H1 (cell line): ENCODE measurements around the gene RNF130. TPM values are rescaled to one million over a fixed set of nuclear protein-coding genes. Genes with fewer than 3 reads are reported as not detected.
A peak's percentile ranks its signal among the peaks of the same experiment; 100 is the strongest.

Source experiments
- CTCF ChIA-PET: fragments of 300-600 bp; sonication (Branson Sonifier 250); formaldehyde crosslinking; loops from one replicate; lab custom pipeline; 2021; ENCODE audit not compliant: partially characterized antibody; lab: Charles Lee
- POLR2A ChIA-PET: fragments of 300-600 bp; sonication (Branson Sonifier 250); formaldehyde crosslinking; loops from one replicate; lab custom pipeline; 2021; ENCODE audit warnings: inconsistent platforms; ENCODE audit not compliant: partially characterized antibody; lab: Charles Lee
- DNase-seq, 2 experiments: peaks; one replicate each; pipeline versions ENCODE4 v3.0.0 to v3.0.0-alpha.2; 2010 to 2022; ENCODE audit warnings: low spot score in 2 of 2, low read depth in 1 of 2, mixed read lengths in 1 of 2
- FAIRE-seq: peaks from 2 replicates; lab custom pipeline; 2011; peaks lifted over from hg19 to GRCh38; lab: Jason Lieb, UNC
- H2AFZ ChIP-seq: 2 replicates; pipeline ENCODE4 v1.8.1; 2012; ENCODE audit warnings: low read length, inconsistent platforms
- H2AK5ac ChIP-seq: 2 replicates; pipeline ENCODE4 v1.6.1; 2013; ENCODE audit warnings: low read depth, low read length
- H2BK120ac ChIP-seq: replicated peaks from 2 replicates; pipeline ENCODE3; 2013; ENCODE audit warnings: low read depth, low read length, inconsistent platforms
- H2BK12ac ChIP-seq: 2 replicates; pipeline ENCODE4 v1.6.1; 2013; ENCODE audit warnings: low read depth, low read length
- H2BK15ac ChIP-seq: 2 replicates; pipeline ENCODE4 v1.6.1; 2013; ENCODE audit warnings: low read length
- H2BK20ac ChIP-seq: 2 replicates; pipeline ENCODE4 v1.6.1; 2013; ENCODE audit warnings: low read length
- H2BK5ac ChIP-seq: 2 replicates; pipeline ENCODE4 v1.6.1; 2013; ENCODE audit warnings: low read depth, low read length
- H3K14ac ChIP-seq: 2 replicates; pipeline ENCODE4 v1.6.1; 2013; ENCODE audit warnings: inconsistent platforms; ENCODE audit not compliant: insufficient read length
- H3K18ac ChIP-seq: 2 replicates; pipeline ENCODE4 v1.6.1; 2013; ENCODE audit warnings: low read length; ENCODE audit errors: extremely low read depth
- H3K23ac ChIP-seq: 2 replicates; pipeline ENCODE4 v1.6.1; 2013; ENCODE audit warnings: inconsistent platforms; ENCODE audit not compliant: insufficient read length
- H3K23me2 ChIP-seq: 2 replicates; pipeline ENCODE4 v1.6.1; 2013; ENCODE audit warnings: low read depth, low read length
- H3K27ac ChIP-seq: 2 replicates; pipeline ENCODE4 v1.6.1; 2011; ENCODE audit warnings: low read depth, low read length, inconsistent platforms
- H3K27me3 ChIP-seq, 4 experiments: replicated peaks in 1 of 4; 1 replicate in 1 of 4; 2 replicates in 3 of 4; pipeline versions ENCODE4 v1.6.1 to v1.8.1; 2011 to 2013; ENCODE audit warnings: low read length in 3 of 4, mild to moderate bottlenecking in 3 of 4, inconsistent platforms in 2 of 4, mixed read lengths in 2 of 4, moderate library complexity in 1 of 4; ENCODE audit not compliant: control insufficient read depth in 3 of 4, insufficient read depth in 3 of 4; ENCODE audit errors: extremely low read depth in 1 of 4
- H3K36me3 ChIP-seq, 4 experiments: 2 replicates each; pipeline versions ENCODE4 v1.6.1 to v1.8.1; 2011 to 2013; ENCODE audit warnings: mild to moderate bottlenecking in 4 of 4, low read length in 3 of 4, moderate library complexity in 2 of 4, control low read depth in 1 of 4, inconsistent platforms in 1 of 4; ENCODE audit not compliant: insufficient read depth in 4 of 4, control insufficient read depth in 2 of 4
- H3K4ac ChIP-seq: replicated peaks from 2 replicates; pipeline ENCODE3; 2013; ENCODE audit warnings: low read length, low read depth, mixed read lengths, inconsistent platforms; ENCODE audit not compliant: insufficient read length
- H3K4me1 ChIP-seq, 4 experiments: replicated peaks in 1 of 4; 1 replicate in 1 of 4; 2 replicates in 3 of 4; pipeline versions ENCODE4 v1.6.1 to v1.8.1; 2011 to 2013; ENCODE audit warnings: low read length in 3 of 4, inconsistent platforms in 2 of 4, mixed read lengths in 1 of 4; ENCODE audit not compliant: insufficient read depth in 4 of 4, control insufficient read depth in 3 of 4
- H3K4me2 ChIP-seq, 2 experiments: 2 replicates each; pipeline versions ENCODE4 v1.6.1 to v1.8.1; 2011 to 2013; ENCODE audit warnings: low read depth in 2 of 2, low read length in 2 of 2, control low read depth in 1 of 2, inconsistent platforms in 1 of 2, mild to moderate bottlenecking in 1 of 2; ENCODE audit not compliant: insufficient read depth in 1 of 2
- H3K4me3 ChIP-seq, 4 experiments: fragments of 200-600, 300-600 bp in 1 of 4; sonication (generic), shearing (Covaris generic), sonication (Bioruptor Twin) in 1 of 4; 2 replicates each; pipeline versions ENCODE4 v1.5.1 to v1.8.1; 2011 to 2016; ENCODE audit warnings: low read length in 4 of 4, low read depth in 3 of 4, control low read depth in 2 of 4, inconsistent platforms in 2 of 4, mild to moderate bottlenecking in 2 of 4, mixed read lengths in 1 of 4, moderate library complexity in 1 of 4; ENCODE audit not compliant: insufficient read depth in 2 of 4; ENCODE audit errors: extremely low read depth in 1 of 4
- H3K56ac ChIP-seq: replicated peaks from 2 replicates; pipeline ENCODE3; 2013; ENCODE audit warnings: low read depth, mild to moderate bottlenecking, mixed read lengths, low read length, inconsistent platforms; ENCODE audit not compliant: insufficient read length
- H3K79me1 ChIP-seq: 2 replicates; pipeline ENCODE4 v1.6.1; 2013; ENCODE audit warnings: low read depth, low read length, control low read depth
- H3K79me2 ChIP-seq, 2 experiments: 2 replicates each; pipeline versions ENCODE4 v1.6.1 to v1.8.1; 2012 to 2013; ENCODE audit warnings: low read length in 2 of 2, mild to moderate bottlenecking in 2 of 2, inconsistent platforms in 1 of 2; ENCODE audit not compliant: insufficient read depth in 2 of 2, control insufficient read depth in 1 of 2
- H3K9ac ChIP-seq, 4 experiments: replicated peaks in 1 of 4; 1 replicate in 1 of 4; 2 replicates in 3 of 4; pipeline versions ENCODE4 v1.6.1 to v1.8.1; 2011 to 2013; ENCODE audit warnings: low read depth in 3 of 4, low read length in 3 of 4, control low read depth in 2 of 4, mild to moderate bottlenecking in 2 of 4, moderate library complexity in 2 of 4, inconsistent platforms in 1 of 4; ENCODE audit errors: extremely low read depth in 1 of 4
- H3K9me3 ChIP-seq, 2 experiments: 2 replicates each; pipeline versions ENCODE4 v1.6.1 to v1.8.1; 2012 to 2013; ENCODE audit warnings: mild to moderate bottlenecking in 2 of 2, moderate library complexity in 2 of 2, control low read depth in 1 of 2, inconsistent platforms in 1 of 2, low read depth in 1 of 2, low read length in 1 of 2, mixed read lengths in 1 of 2; ENCODE audit not compliant: insufficient read depth in 2 of 2
- H4K20me1 ChIP-seq, 2 experiments: replicated peaks in 1 of 2; 2 replicates each; pipeline versions ENCODE3 to v1.8.1; 2011 to 2013; ENCODE audit warnings: inconsistent platforms in 2 of 2, low read length in 2 of 2, mild to moderate bottlenecking in 1 of 2; ENCODE audit not compliant: insufficient read depth in 2 of 2, control insufficient read depth in 1 of 2
- H4K5ac ChIP-seq: 2 replicates; pipeline ENCODE4 v1.6.1; 2013; ENCODE audit warnings: low read length, low read depth, mixed read lengths, inconsistent platforms; ENCODE audit not compliant: insufficient read length
- H4K8ac ChIP-seq: 2 replicates; pipeline ENCODE4 v1.8.0; 2013; ENCODE audit warnings: mild to moderate bottlenecking, moderate library complexity, low read length, inconsistent platforms; ENCODE audit not compliant: insufficient read depth; ENCODE audit errors: extremely low read depth
- H4K91ac ChIP-seq: replicated peaks from 2 replicates; pipeline ENCODE3; 2013; ENCODE audit warnings: low read length, mixed read lengths, inconsistent platforms; ENCODE audit not compliant: insufficient read length
- CTBP2 ChIP-seq: IDR thresholded peaks from 2 replicates; pipeline ENCODE4 v1.7.0; 2011; ENCODE audit warnings: borderline replicate concordance, mild to moderate bottlenecking, moderate library complexity, mixed read lengths, low read length; ENCODE audit not compliant: insufficient read depth, insufficient read length
- FOSL1 ChIP-seq: IDR thresholded peaks from 2 replicates; pipeline ENCODE4 v1.6.1; 2011; ENCODE audit warnings: mild to moderate bottlenecking, low read depth, low read length, moderate library complexity; ENCODE audit not compliant: insufficient read depth
- JUND ChIP-seq: IDR thresholded peaks from 2 replicates; pipeline ENCODE4 v1.6.1; 2011; ENCODE audit warnings: mild to moderate bottlenecking, improper control_type of control experiment, low read length
- MAX ChIP-seq: IDR thresholded peaks from 2 replicates; pipeline ENCODE4 v1.6.1; 2012; ENCODE audit warnings: inconsistent platforms
- NANOG ChIP-seq: IDR thresholded peaks from 2 replicates; pipeline ENCODE4 v1.6.1; 2011; ENCODE audit warnings: low read length, low read depth, mild to moderate bottlenecking, inconsistent platforms; ENCODE audit not compliant: insufficient read depth, poor library complexity, severe bottlenecking
- NRF1 ChIP-seq: IDR thresholded peaks from 2 replicates; pipeline ENCODE4 v1.6.1; 2011; ENCODE audit warnings: mild to moderate bottlenecking, low read depth, low read length, improper control_type of control experiment
- RBBP5 ChIP-seq: IDR thresholded peaks from 2 replicates; pipeline ENCODE4 v1.7.1; 2012; ENCODE audit warnings: low read depth, mild to moderate bottlenecking, inconsistent platforms, low read length, moderate library complexity, borderline replicate concordance
- SIN3A ChIP-seq, 2 experiments: IDR thresholded peaks in 1 of 2; conservative IDR thresholded peaks in 1 of 2; 2 replicates each; pipeline ENCODE4 v1.6.1; 2011 to 2012; ENCODE audit warnings: low read length in 2 of 2, improper control_type of control experiment in 1 of 2, low read depth in 1 of 2, mild to moderate bottlenecking in 1 of 2
- SP1 ChIP-seq: IDR thresholded peaks from 2 replicates; pipeline ENCODE4 v1.6.1; 2011; ENCODE audit warnings: low read depth, low read length
- TAF1 ChIP-seq: IDR thresholded peaks from 2 replicates; pipeline ENCODE4 v1.6.1; 2011; ENCODE audit warnings: mild to moderate bottlenecking, low read depth, low read length
- TBP ChIP-seq: IDR thresholded peaks from 2 replicates; pipeline ENCODE4 v1.6.1; 2011; ENCODE audit warnings: low read depth, low read length, improper control_type of control experiment
- TCF12 ChIP-seq: IDR thresholded peaks from 2 replicates; pipeline ENCODE4 v1.6.1; 2011; ENCODE audit warnings: low read depth, mild to moderate bottlenecking, low read length
- WGBS, 2 experiments: shearing (Covaris generic) in 1 of 2; methylation state at CpG; one replicate each; pipeline versions ENCODE4 v1.1.6 to v1.1.7; 2013 to 2015; ENCODE audit warnings: low lambda C conversion rate in 2 of 2, mixed read lengths in 2 of 2, inconsistent platforms in 1 of 2, low coverage in 1 of 2, missing lambda C conversion rate in 1 of 2; ENCODE audit not compliant: insufficient replicate concordance in 2 of 2, insufficient coverage in 1 of 2, insufficient read length in 1 of 2; ENCODE audit errors: extremely low coverage in 1 of 2, missing lambda C conversion rate in 1 of 2; 5-methylcytosine and 5-hydroxymethylcytosine counted together
- polyA plus RNA-seq, 7 experiments: library from polyadenylated mRNA; depleted of rRNA in 3 of 7; stranded (reverse) in 5 of 7; unstranded in 2 of 7; fragments of >200 nt in 5 of 7; fragments of 200-250 nt in 2 of 7; gene quantifications; 1 replicate in 5 of 7; 2 replicates in 1 of 7; 4 replicates in 1 of 7; pipeline versions ENCODE4 v1.2.1 to v1.2.3, GENCODE V29; 2011 to 2013; ENCODE audit warnings: missing spikeins in 2 of 7, mixed read lengths in 2 of 7
- total RNA-seq: library from RNA; stranded (reverse); fragmentation: NEBNext Ultra II Directional; extraction: Animal tissue kit (Norgen Biotek cat#: 25700); gene quantifications from 2 replicates; pipeline ENCODE4 v1.2.1, GENCODE V29; 2021

Gene RNF130
- total and polyA plus RNA-seq, 2 of the 8 experiments (the other 6 are each of a cell fraction or from before 2014, with no cell fraction given): 65.1 to 70.0 TPM

GRCh38 chr5:180072256-180072548, 643 bp upstream of the RNF130 start:
- no peak overlapping the region for H3K18ac ChIP-seq
- H3K27me3 ChIP-seq: peaks cover 6 to 18% (median 16%) of the 10 kb centered on the region in 4 experiments
- H2AFZ ChIP-seq: no peak overlapping the region
- DNase-seq (no peak), FAIRE-seq (no peak)
- H4K91ac ChIP-seq: no peak overlapping the region
- peaks cover 0 to 5% (median 0%) of the 10 kb centered on the region in 4 experiments; a peak in 1 of 8 replicates for H3K36me3 ChIP-seq
- WGBS, 2 experiments: 32% methylated on average over 14 of the region's 14 CpGs; no CpG with 5 or more reads in 1 of the 2 experiments
- no peak overlapping the region for H3K23ac ChIP-seq
- H3K4ac ChIP-seq: peak overlapping the region; percentile 86
- no peak overlapping the region for H2BK12ac ChIP-seq
- peak overlapping the region; percentile 97; the same call in 1 of the 2 replicates for H4K8ac ChIP-seq
- H3K79me1 ChIP-seq: peaks cover 3% of the 10 kb centered on the region; the same call in 1 of the 2 replicates
- H3K9me3 ChIP-seq: peaks cover 8 to 12% of the 10 kb centered on the region in 2 experiments
- H4K20me1 ChIP-seq: peaks cover 2 to 9% of the 10 kb centered on the region in 2 experiments
- peaks cover 5 to 41% of the 10 kb centered on the region in 2 experiments for H3K79me2 ChIP-seq
- no peak overlapping the region for H4K5ac ChIP-seq
- H3K56ac ChIP-seq: no peak overlapping the region
- H3K9ac ChIP-seq: no peak overlapping the region
- H3K27ac ChIP-seq: no peak overlapping the region
- H2BK15ac ChIP-seq: no peak overlapping the region; the same call in 1 of the 2 replicates
- H3K4me2 ChIP-seq: 0 out of 4 replicates have a peak overlapping the region, but pooled peaks of 1 of the 2 experiments have one; percentile 98
- ChIA-PET CTCF (no interaction called here), POLR2A (interaction anchor here (2.9 to 3.1 kb wide), 2 partner anchors 11 to 18 kb away, joined by 25 to 40 read pairs; no protein-coding TSS in a partner anchor)
- H3K14ac ChIP-seq: no peak overlapping the region
- no peak overlapping the region for H2BK5ac ChIP-seq
- H2BK20ac ChIP-seq: no peak overlapping the region
- H2AK5ac ChIP-seq: 0 out of 2 replicates have a peak overlapping the region, but pooled peaks have one; percentile 1
- peaks cover 14% of the 10 kb centered on the region for H3K23me2 ChIP-seq
- H2BK120ac ChIP-seq: no peak overlapping the region
- peak overlapping the region in 1 of 4 experiments; percentile 93; a peak in 1 of 8 replicates for H3K4me3 ChIP-seq
- peaks cover 2 to 11% (median 8%) of the 10 kb centered on the region in 4 experiments; a peak in 4 of 7 replicates for H3K4me1 ChIP-seq
- TF ChIP-seq RBBP5: no peak
- TF ChIP-seq CTBP2: no peak
- no peak for TF ChIP-seq SP1
- no peak for TF ChIP-seq NRF1
- TF ChIP-seq SIN3A (conservative IDR thresholded peaks at IDR 0.05 in 1 of 2, IDR thresholded peaks at IDR 0.05 in 1 of 2; ENCODE audit: low read depth in 1 of 2, low read length in 2 of 2): no peak; a peak in 1 of 4 replicates
- no peak for TF ChIP-seq MAX
- TF ChIP-seq TCF12: no peak
- TF ChIP-seq NANOG: no peak
- TF ChIP-seq FOSL1: no peak
- no peak for TF ChIP-seq TAF1
- no peak for TF ChIP-seq TBP
- no peak for TF ChIP-seq JUND
